Tibial nerve (tissue), 4 donors: Measurements from ENCODE around the gene SH3RF3.

ENCODE experiments used
- EP300 ChIP-seq, 2 donors: sonication (generic); formaldehyde crosslinking; IDR thresholded peaks; one replicate each; pipeline ENCODE4 v1.6.1; 2017; ENCODE audit warnings: antibody characterized with exemption in 2 of 2, mild to moderate bottlenecking in 1 of 2
- POLR2A ChIP-seq, 2 donors: fragments of 450-650 bp; IDR thresholded peaks; one replicate each; pipeline ENCODE4 v1.6.1; 2017; ENCODE audit warnings: antibody characterized with exemption in 2 of 2, mild to moderate bottlenecking in 2 of 2, moderate library complexity in 2 of 2
- TF ChIP-seq, protein P1 (sequence below), 5 experiments: fragments of 200-600 bp in 3 of 5; fragments of 450-650 bp in 2 of 5; sonication (generic) in 3 of 5; IDR thresholded peaks; one replicate each; pipeline ENCODE4 v1.5.1; 2016 to 2019; ENCODE audit warnings: antibody characterized with exemption in 5 of 5, mild to moderate bottlenecking in 3 of 5, moderate library complexity in 2 of 5

DNA sequence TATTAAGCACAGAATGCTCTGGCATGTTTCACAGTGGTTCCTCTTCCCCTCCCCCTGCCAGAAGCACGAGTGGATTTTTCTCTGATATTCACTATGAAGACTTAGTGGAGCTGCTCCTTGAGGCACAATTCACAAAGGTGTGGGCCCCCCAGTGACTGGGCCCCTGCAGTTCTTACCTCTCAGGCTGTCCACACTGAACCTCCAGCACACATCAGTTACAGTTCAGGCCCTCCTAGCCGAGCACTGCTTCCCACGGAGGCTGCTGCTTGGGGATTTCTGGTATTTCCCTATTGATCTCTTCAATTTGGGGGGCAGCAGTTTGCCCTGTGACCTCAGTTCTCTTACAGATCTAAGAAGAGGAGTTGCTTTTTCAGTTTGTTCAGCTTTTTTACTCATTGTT is 236.1 kb downstream of the SH3RF3 start:
- TF ChIP-seq, protein P1, sequence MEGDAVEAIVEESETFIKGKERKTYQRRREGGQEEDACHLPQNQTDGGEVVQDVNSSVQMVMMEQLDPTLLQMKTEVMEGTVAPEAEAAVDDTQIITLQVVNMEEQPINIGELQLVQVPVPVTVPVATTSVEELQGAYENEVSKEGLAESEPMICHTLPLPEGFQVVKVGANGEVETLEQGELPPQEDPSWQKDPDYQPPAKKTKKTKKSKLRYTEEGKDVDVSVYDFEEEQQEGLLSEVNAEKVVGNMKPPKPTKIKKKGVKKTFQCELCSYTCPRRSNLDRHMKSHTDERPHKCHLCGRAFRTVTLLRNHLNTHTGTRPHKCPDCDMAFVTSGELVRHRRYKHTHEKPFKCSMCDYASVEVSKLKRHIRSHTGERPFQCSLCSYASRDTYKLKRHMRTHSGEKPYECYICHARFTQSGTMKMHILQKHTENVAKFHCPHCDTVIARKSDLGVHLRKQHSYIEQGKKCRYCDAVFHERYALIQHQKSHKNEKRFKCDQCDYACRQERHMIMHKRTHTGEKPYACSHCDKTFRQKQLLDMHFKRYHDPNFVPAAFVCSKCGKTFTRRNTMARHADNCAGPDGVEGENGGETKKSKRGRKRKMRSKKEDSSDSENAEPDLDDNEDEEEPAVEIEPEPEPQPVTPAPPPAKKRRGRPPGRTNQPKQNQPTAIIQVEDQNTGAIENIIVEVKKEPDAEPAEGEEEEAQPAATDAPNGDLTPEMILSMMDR (IDR thresholded peaks at IDR 0.05) = no peak
- TF ChIP-seq POLR2A (IDR thresholded peaks at IDR 0.05) = no peak
- no peak for TF ChIP-seq EP300 (IDR thresholded peaks at IDR 0.05)
